ENCODE results near the gene ARHGAP36.

Gene ARHGAP36

GRCh38 chrX:131072871-131073571, 14.9 kb downstream of the ARHGAP36 start:
- no peak for DNase-seq

- DNase-seq, result no peak
These were observed 15.5 kb downstream of the ARHGAP36 start for GRCh38 chrX:131073607-131074006.

GRCh38 chrX:131081772-131082740, 23.9 kb downstream of the ARHGAP36 start:
- no peak for DNase-seq

GRCh38 chrX:131083510-131084142, 25.5 kb downstream of the ARHGAP36 start:
- DNase-seq, result no peak

DNA sequence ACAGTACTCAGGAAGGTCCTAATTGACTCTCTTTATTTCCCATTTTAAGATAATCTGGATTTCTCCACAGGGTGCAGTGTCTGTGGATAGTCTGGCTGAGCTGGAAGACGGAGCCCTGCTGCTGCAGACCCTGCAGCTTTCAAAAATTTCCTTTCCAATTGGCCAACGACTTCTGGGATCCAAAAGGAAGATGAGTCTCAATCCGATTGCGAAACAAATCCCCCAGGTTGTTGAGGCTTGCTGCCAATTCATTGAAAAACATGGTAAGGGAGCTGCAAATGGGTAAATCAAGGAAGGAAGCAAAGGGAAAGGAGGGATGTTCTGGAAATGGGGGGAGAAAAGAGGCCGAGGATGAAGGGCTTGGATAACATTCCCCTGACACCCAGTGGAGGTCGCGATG, 26.0 kb downstream of the ARHGAP36 start:
- no peak for DNase-seq

GRCh38 chrX:131136776-131137175, 78.6 kb downstream of the ARHGAP36 start:
- no peak for DNase-seq

DNA sequence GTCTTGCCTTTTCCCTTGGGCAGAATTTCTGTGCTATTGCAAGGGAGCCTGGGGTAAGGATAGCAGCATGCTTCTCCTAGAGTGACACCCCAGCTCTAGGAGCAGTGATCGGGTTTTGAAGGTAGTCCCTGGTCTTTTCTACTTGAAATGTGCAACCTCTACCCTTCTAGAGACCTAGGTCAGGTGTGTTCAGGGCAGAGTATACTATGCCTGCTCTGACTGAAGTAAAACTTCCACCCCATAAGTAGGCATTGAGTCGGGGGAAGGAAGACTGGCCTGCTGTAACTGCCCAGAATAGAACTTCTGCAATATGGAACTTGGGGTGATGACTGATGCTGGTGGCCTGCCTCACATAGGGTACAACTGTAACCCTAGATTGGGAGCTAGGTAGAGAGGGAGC, 80.9 kb downstream of the ARHGAP36 start:
- DNase-seq, result no peak
